ENCODE measurements around the gene ADORA3.

DNA sequence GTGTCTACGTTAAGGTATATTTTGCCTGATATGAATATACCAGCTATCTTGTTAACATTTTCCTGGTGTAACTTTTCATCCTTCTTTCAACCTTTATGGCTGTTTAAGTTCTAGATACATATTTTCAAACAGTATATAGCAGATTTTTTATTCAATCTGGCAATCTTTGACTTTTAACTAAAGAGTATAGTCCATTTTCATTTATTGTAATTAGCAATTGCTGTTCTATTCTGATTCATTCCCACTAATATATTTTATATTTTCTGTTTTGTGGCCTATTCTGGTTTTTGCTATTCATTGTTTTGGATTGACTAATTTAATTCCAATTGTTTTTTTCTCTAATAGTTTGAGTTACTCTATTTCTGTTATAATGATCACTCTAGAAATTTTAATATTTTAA is 37.0 kb downstream of the ADORA3 start:
- no peak for TF ChIP-seq POLR2A (IDR thresholded peaks at IDR 0.05; ENCODE audit: low read depth)
- no peak for TF ChIP-seq CTCF (IDR thresholded peaks at IDR 0.05)
- TF ChIP-seq EP300 (IDR thresholded peaks at IDR 0.05), result no peak
- no peak for TF ChIP-seq POLR2AphosphoS5 (IDR thresholded peaks at IDR 0.05)
